ENCODE results near the gene DNAH12. TPM values are rescaled to one million over a fixed set of nuclear protein-coding genes. Genes with fewer than 3 reads are reported as not detected.
"Not testable (repeated sequence)": the region's sequence is repeated elsewhere in the genome, so short reads cannot be mapped to it uniquely, and the experiment has no call there.

The DNAH12 gene
- total and polyA plus RNA-seq, 2 of the 13 experiments (the other 11 are each of a cell fraction or from before 2014, with no cell fraction given) = 0.11 TPM

DNA sequence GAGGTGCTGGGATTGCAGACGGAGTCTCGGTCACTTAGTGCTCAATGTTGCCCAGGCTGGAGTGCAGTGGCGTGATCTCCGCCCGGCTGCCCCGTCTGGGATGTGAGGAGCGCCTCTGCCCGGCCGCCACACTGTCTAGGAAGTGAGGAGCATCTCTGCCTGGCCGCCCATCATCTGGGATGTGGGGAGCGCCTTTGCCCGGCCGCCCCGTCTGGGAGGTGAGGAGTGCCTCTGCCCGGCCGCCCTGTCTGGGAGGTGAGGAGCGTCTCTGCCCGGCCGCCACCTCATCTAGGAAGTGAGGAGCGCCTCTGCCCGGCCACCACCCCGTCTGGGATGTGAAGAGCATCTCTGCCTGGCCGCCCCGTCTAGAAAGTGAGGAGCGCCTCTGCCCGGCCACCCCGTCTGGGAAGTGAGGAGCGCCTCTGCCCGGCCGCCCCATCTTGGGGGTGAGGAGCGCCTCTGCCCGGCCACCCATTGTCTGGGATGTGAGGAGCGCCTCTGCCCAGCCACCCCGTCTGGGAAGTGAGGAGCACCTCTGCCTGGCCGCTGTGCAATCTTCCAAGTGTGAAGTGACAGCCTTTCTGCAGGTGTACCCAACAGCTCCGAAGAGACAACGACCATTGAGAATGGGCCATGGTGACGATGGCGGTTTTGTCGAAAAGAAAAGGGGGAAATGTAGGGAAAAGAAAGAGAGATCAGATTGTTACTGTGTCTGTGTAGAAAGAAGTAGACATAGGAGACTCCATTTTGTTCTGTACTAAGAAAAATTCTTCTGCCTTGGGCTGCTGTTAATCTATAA is 205.7 kb downstream of the DNAH12 start:
- TF ChIP-seq ZNF687 (CRISPR knock-in tag; IDR thresholded peaks at IDR 0.05) (peak; percentile 35; the same call in 1 of the 2 replicates), SOX6 (CRISPR knock-in tag; IDR thresholded peaks at IDR 0.05) (0 out of 2 replicates have a peak, but pooled peaks have one; percentile 27)
- H3K9me3 ChIP-seq (ENCODE audit: low read length); H3K27me3 ChIP-seq (ENCODE audit: control insufficient read depth in 1 of 2, insufficient read depth in 2 of 2, low read length in 2 of 2); intact Hi-C loops (cut with micrococcal nuclease; ENCODE audit: unreplicated experiment); CTCF ChIA-PET (ENCODE audit: low intra/inter-chr PET ratio, low total read pairs); BruUV-seq (replicated peaks); H4K20me1 ChIP-seq (ENCODE audit: insufficient read depth, low read length); H3K36me3 ChIP-seq (replicated peaks in 1 of 2; ENCODE audit: control insufficient read depth in 1 of 2, insufficient read depth in 2 of 2, low read length in 2 of 2); in situ Hi-C loops (cut with HindIII; ENCODE audit: extremely low pct_ligation_motif_present, low pct_unique_long_range_greater_than_20kb); H3K27ac ChIP-seq (ENCODE audit: extremely low read length, insufficient read depth, low read length); H2AFZ ChIP-seq (ENCODE audit: low read length); DNase-seq (ENCODE audit: low spot score); POLR2A ChIA-PET; H3K4me3 ChIP-seq (replicated peaks in 1 of 3; ENCODE audit: insufficient read depth in 1 of 3, low read depth in 2 of 3, low read length in 3 of 3); H3K4me2 ChIP-seq (ENCODE audit: low read depth, low read length); H3K9ac ChIP-seq (ENCODE audit: insufficient read depth, low read depth, low read length); FAIRE-seq; H3K4me1 ChIP-seq (ENCODE audit: insufficient read depth, low read length); H3K79me2 ChIP-seq (ENCODE audit: insufficient read depth, low read length); ATAC-seq; TF ChIP-seq SOX6 (IDR thresholded peaks at IDR 0.05): not testable (repeated sequence)
- 96% methylated on average over 30 of the region's 40 CpGs for WGBS (ENCODE audit: low lambda C conversion rate)

Measured in HepG2 (cell line).